SK-N-SH (cell line): Measurements from ENCODE around the gene C2orf69.

Source experiments
- GABPA ChIP-seq: IDR thresholded peaks from 2 replicates; pipeline ENCODE4 v1.4.0; 2012; ENCODE audit warnings: low read depth, mild to moderate bottlenecking
- MXI1 ChIP-seq: IDR thresholded peaks from 2 replicates; pipeline ENCODE4 v1.6.1; 2012; ENCODE audit warnings: mild to moderate bottlenecking, low read depth, low read length, improper control_type of control experiment
- RAD21 ChIP-seq: IDR thresholded peaks from 2 replicates; pipeline ENCODE4 v1.6.1; 2012; ENCODE audit warnings: mild to moderate bottlenecking, low read length

DNA sequence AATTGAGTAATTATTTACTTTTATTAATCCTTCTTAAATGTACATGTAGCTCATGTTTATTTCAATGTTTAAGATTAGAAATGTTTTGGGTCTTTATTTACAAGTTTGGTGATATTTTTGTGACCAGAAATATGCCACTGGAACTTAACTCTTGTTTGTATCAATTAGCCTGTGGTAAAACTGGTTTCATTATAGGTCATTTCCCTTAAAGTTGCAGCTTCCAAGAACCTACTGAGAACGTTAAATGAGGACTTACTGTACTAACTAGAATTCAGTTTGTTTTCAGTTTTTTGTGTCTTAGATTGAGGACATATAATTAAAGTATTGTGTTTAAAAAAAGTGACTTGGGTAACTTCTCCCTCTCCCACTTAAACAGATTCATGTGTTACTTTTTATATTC is 39.9 kb downstream of the C2orf69 start:
- TF ChIP-seq GABPA, result no peak
- no peak for TF ChIP-seq MXI1
- TF ChIP-seq RAD21, result no peak
